K562 (cell line): ENCODE measurements around the gene TMCC2. TPM values are rescaled to one million over a fixed set of nuclear protein-coding genes. Genes with fewer than 3 reads are reported as not detected.

ENCODE experiments used
- CBX1 ChIP-seq: sonication (generic); IDR thresholded peaks from 2 replicates; pipeline ENCODE4 v1.6.1; 2016; ENCODE audit warnings: antibody characterized with exemption, low read depth, mild to moderate bottlenecking
- DDX20 ChIP-seq: fragments of 450-650 bp; IDR thresholded peaks from 2 replicates; pipeline ENCODE4 v1.6.1; 2016; ENCODE audit warnings: missing genetic modification characterization, low read depth, mild to moderate bottlenecking, missing compliant biosample characterization, moderate library complexity
- HNRNPUL1 ChIP-seq: fragments of 200-400 bp; formaldehyde crosslinking; IDR thresholded peaks from 2 replicates; pipeline ENCODE4 v1.6.1; 2017; ENCODE audit warnings: low read length
- MYBL2 ChIP-seq, 2 experiments: fragments of 450-650 bp in 1 of 2; sonication (generic) in 1 of 2; formaldehyde crosslinking in 1 of 2; IDR thresholded peaks; 2 replicates each; pipeline versions ENCODE4 v1.6.1 to v1.8.1; 2017 to 2022; ENCODE audit warnings: borderline replicate concordance in 1 of 2, inconsistent platforms in 1 of 2, low read depth in 1 of 2, mild to moderate bottlenecking in 1 of 2, missing genetic modification reagents in 1 of 2, moderate library complexity in 1 of 2
- MYNN ChIP-seq, 2 experiments: sonication (generic); formaldehyde crosslinking in 1 of 2; IDR thresholded peaks; 2 replicates each; pipeline versions ENCODE4 v1.5.0 to v1.6.1; 2016 to 2020; ENCODE audit warnings: antibody characterized with exemption in 1 of 2, missing genetic modification reagents in 1 of 2
- RBM22 ChIP-seq: fragments of 200-400 bp; formaldehyde crosslinking; IDR thresholded peaks from 2 replicates; pipeline ENCODE4 v1.6.1; 2018; ENCODE audit warnings: low read length, low read depth; ENCODE audit not compliant: poor library complexity, severe bottlenecking
- SRSF1 ChIP-seq: fragments of 200-400 bp; formaldehyde crosslinking; IDR thresholded peaks from 2 replicates; pipeline ENCODE4 v1.6.1; 2017; ENCODE audit warnings: mild to moderate bottlenecking, low read depth, low read length, moderate library complexity
- ZNF444 ChIP-seq: fragments of 250-450 bp; sonication (Bioruptor Pico); IDR thresholded peaks from 2 replicates; pipeline ENCODE4 v1.4.0; 2020; ENCODE audit warnings: mild to moderate bottlenecking, moderate library complexity
- polyA plus RNA-seq, 8 experiments: library from polyadenylated mRNA; depleted of rRNA in 4 of 8; stranded (reverse) in 5 of 8; unstranded in 3 of 8; fragments of >200 nt; fragmentation: Nextera tagmentation in 2 of 8; fragmentation: Illumina TruSeq in 1 of 8; extraction: Ambion mirVana in 2 of 8; extraction: Trizol in 1 of 8; gene quantifications; 2 replicates each; pipeline versions ENCODE4 v1.2.1 to v1.2.3, GENCODE V29; 2011 to 2014; ENCODE audit warnings: inconsistent platforms in 1 of 8, missing spikeins in 1 of 8
- total RNA-seq, 7 experiments: library from RNA; depleted of rRNA in 6 of 7; stranded (reverse); fragments of >200 nt in 6 of 7; fragmentation: Illumina TruSeq in 2 of 7; extraction: Trizol in 2 of 7; gene quantifications; 2 replicates each; pipeline versions ENCODE4 v1.2.1 to v1.2.3, GENCODE V29; 2011 to 2021; ENCODE audit warnings: low replicate concordance in 1 of 7
- TF ChIP-seq, protein P1 (sequence below): sonication (generic); formaldehyde crosslinking; IDR thresholded peaks from 2 replicates; pipeline ENCODE4 v1.8.0; 2022; ENCODE audit warnings: missing genetic modification reagents, mild to moderate bottlenecking, borderline replicate concordance
- TF ChIP-seq, protein P2 (sequence below), 3 experiments: fragments of 200-800 bp in 1 of 3; fragments of 250-450 bp in 1 of 3; fragments of 450-650 bp in 1 of 3; sonication (Bioruptor Pico) in 1 of 3; sonication (Bioruptor generic) in 1 of 3; formaldehyde crosslinking in 1 of 3; IDR thresholded peaks; 2 replicates each; pipeline versions ENCODE4 v1.6.1 to v1.8.0; 2016 to 2022; ENCODE audit warnings: mild to moderate bottlenecking in 2 of 3, missing genetic modification characterization in 2 of 3, missing compliant biosample characterization in 1 of 3, moderate library complexity in 1 of 3
- TF ChIP-seq, protein P3 (sequence below), 2 experiments: IDR thresholded peaks in 1 of 2; conservative IDR thresholded peaks in 1 of 2; 2 replicates each; pipeline ENCODE4 v1.6.1; 2016; ENCODE audit warnings: low read depth in 2 of 2, mild to moderate bottlenecking in 1 of 2, missing compliant biosample characterization in 1 of 2, missing genetic modification characterization in 1 of 2, moderate library complexity in 1 of 2
- TF ChIP-seq, protein P4 (sequence below): sonication (generic); formaldehyde crosslinking; IDR thresholded peaks from 2 replicates; pipeline ENCODE4 v1.8.0; 2022; ENCODE audit warnings: mild to moderate bottlenecking, missing genetic modification reagents, borderline replicate concordance

TMCC2 gene
- total and polyA plus RNA-seq, 9 of the 15 experiments (the other 6 are each of a cell fraction or from before 2014, with no cell fraction given): 0.06 to 1.8 (median 0.98) TPM

DNA sequence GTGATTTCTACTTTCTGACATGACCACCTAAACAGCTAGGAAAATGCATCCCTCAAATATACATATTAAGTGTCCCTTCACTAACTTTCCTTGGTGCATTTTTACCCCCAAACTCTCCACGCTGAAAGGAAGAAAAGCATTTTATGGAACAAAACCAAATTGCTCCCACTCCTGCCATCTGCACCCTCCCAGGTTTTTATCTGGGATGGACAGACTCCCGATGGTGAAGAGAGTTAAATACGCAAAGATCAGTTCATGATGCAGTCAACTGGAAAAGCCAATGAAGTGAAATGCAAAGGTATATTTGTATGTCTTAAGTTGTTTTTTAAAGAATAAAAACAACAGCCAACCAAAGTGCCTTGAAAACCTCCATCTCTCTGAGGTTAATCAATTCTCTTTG lies 18.9 kb upstream of the TMCC2 start (continued):
- TF ChIP-seq, protein P1, sequence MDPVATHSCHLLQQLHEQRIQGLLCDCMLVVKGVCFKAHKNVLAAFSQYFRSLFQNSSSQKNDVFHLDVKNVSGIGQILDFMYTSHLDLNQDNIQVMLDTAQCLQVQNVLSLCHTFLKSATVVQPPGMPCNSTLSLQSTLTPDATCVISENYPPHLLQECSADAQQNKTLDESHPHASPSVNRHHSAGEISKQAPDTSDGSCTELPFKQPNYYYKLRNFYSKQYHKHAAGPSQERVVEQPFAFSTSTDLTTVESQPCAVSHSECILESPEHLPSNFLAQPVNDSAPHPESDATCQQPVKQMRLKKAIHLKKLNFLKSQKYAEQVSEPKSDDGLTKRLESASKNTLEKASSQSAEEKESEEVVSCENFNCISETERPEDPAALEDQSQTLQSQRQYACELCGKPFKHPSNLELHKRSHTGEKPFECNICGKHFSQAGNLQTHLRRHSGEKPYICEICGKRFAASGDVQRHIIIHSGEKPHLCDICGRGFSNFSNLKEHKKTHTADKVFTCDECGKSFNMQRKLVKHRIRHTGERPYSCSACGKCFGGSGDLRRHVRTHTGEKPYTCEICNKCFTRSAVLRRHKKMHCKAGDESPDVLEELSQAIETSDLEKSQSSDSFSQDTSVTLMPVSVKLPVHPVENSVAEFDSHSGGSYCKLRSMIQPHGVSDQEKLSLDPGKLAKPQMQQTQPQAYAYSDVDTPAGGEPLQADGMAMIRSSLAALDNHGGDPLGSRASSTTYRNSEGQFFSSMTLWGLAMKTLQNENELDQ (CRISPR knock-in tag): no peak
- TF ChIP-seq RBM22 (no peak), SRSF1 (no peak), MYNN (IDR thresholded peaks at IDR 0.05) (no peak), MYNN (CRISPR knock-in tag; IDR thresholded peaks at IDR 0.05) (no peak), ZNF444 (CRISPR knock-in tag) (no peak), CBX1 (no peak), MYBL2 (IDR thresholded peaks at IDR 0.05; ENCODE audit: low read depth) (no peak), MYBL2 (CRISPR knock-in tag; IDR thresholded peaks at IDR 0.05; ENCODE audit: borderline replicate concordance) (no peak), DDX20 (tag) (no peak), HNRNPUL1 (no peak)
- TF ChIP-seq, protein P2, sequence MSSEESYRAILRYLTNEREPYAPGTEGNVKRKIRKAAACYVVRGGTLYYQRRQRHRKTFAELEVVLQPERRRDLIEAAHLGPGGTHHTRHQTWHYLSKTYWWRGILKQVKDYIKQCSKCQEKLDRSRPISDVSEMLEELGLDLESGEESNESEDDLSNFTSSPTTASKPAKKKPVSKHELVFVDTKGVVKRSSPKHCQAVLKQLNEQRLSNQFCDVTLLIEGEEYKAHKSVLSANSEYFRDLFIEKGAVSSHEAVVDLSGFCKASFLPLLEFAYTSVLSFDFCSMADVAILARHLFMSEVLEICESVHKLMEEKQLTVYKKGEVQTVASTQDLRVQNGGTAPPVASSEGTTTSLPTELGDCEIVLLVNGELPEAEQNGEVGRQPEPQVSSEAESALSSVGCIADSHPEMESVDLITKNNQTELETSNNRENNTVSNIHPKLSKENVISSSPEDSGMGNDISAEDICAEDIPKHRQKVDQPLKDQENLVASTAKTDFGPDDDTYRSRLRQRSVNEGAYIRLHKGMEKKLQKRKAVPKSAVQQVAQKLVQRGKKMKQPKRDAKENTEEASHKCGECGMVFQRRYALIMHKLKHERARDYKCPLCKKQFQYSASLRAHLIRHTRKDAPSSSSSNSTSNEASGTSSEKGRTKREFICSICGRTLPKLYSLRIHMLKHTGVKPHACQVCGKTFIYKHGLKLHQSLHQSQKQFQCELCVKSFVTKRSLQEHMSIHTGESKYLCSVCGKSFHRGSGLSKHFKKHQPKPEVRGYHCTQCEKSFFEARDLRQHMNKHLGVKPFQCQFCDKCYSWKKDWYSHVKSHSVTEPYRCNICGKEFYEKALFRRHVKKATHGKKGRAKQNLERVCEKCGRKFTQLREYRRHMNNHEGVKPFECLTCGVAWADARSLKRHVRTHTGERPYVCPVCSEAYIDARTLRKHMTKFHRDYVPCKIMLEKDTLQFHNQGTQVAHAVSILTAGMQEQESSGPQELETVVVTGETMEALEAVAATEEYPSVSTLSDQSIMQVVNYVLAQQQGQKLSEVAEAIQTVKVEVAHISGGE (CRISPR knock-in tag; IDR thresholded peaks at IDR 0.05): peak in 1 of 3 experiments; percentile 76; a peak in 2 of 6 replicates
- TF ChIP-seq, protein P3, sequence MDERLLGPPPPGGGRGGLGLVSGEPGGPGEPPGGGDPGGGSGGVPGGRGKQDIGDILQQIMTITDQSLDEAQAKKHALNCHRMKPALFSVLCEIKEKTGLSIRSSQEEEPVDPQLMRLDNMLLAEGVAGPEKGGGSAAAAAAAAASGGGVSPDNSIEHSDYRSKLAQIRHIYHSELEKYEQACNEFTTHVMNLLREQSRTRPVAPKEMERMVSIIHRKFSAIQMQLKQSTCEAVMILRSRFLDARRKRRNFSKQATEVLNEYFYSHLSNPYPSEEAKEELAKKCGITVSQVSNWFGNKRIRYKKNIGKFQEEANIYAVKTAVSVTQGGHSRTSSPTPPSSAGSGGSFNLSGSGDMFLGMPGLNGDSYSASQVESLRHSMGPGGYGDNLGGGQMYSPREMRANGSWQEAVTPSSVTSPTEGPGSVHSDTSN (CRISPR knock-in tag; IDR thresholded peaks at IDR 0.05; ENCODE audit: low read depth): no peak
- TF ChIP-seq, protein P3 (tag; conservative IDR thresholded peaks at IDR 0.05; ENCODE audit: low read depth): no peak
- TF ChIP-seq, protein P4, sequence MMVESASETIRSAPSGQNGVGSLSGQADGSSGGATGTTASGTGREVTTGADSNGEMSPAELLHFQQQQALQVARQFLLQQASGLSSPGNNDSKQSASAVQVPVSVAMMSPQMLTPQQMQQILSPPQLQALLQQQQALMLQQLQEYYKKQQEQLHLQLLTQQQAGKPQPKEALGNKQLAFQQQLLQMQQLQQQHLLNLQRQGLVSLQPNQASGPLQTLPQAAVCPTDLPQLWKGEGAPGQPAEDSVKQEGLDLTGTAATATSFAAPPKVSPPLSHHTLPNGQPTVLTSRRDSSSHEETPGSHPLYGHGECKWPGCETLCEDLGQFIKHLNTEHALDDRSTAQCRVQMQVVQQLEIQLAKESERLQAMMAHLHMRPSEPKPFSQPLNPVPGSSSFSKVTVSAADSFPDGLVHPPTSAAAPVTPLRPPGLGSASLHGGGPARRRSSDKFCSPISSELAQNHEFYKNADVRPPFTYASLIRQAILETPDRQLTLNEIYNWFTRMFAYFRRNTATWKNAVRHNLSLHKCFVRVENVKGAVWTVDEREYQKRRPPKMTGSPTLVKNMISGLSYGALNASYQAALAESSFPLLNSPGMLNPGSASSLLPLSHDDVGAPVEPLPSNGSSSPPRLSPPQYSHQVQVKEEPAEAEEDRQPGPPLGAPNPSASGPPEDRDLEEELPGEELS (CRISPR knock-in tag): no peak
